ENCODE data around the gene DLD.

Gene DLD

GRCh38 chr7:107943018-107943417 is 52.0 kb downstream of the DLD start:
- H3K4me1 ChIP-seq (ENCODE audit: insufficient read depth, low read length), result no peaks in the 10 kb centered on the region
- H4K20me1 ChIP-seq (ENCODE audit: insufficient read depth, low read length), result no peaks in the 10 kb centered on the region
- H3K9ac ChIP-seq (ENCODE audit: low read depth, low read length), result no peak overlapping the region
- H2AFZ ChIP-seq (ENCODE audit: low read depth, low read length), result no peak overlapping the region
- ATAC-seq (ENCODE audit: insufficient read depth, low read depth) (no peak), DNase-seq (no peak)
- H3K79me2 ChIP-seq (ENCODE audit: insufficient read depth, low read length), result no peaks in the 10 kb centered on the region
- no peak overlapping the region for H3K4me3 ChIP-seq (ENCODE audit: low read depth in 1 of 2, low read length in 2 of 2)
- no peak overlapping the region for H3K4me2 ChIP-seq (ENCODE audit: insufficient read depth, low read length)
- peaks cover 10% of the 10 kb centered on the region; the same call in 1 of the 2 replicates for H3K36me3 ChIP-seq (ENCODE audit: insufficient read depth, low read length)
- no peaks in the 10 kb centered on the region for H3K27me3 ChIP-seq (ENCODE audit: insufficient read depth, low read length, poor library complexity)
- no peaks in the 10 kb centered on the region for H3K9me3 ChIP-seq (ENCODE audit: insufficient read depth, low read length, severe bottlenecking)
- no peak overlapping the region for H3K27ac ChIP-seq (ENCODE audit: low read length)
- TF ChIP-seq CTCF (IDR thresholded peaks at IDR 0.05; ENCODE audit: borderline replicate concordance, extremely low read depth, low read length, poor library complexity, severe bottlenecking) (no peak), EZH2 (IDR thresholded peaks at IDR 0.05; ENCODE audit: borderline replicate concordance, low read depth, low read length, severe bottlenecking) (no peak)

GRCh38 chr7:107944411-107945169 is 53.6 kb downstream of the DLD start:
- Histone ChIP-seq H3K4me1 (ENCODE audit: insufficient read depth, low read length) (no peaks in the 10 kb centered on the region), H3K27me3 (ENCODE audit: insufficient read depth, low read length, poor library complexity) (no peaks in the 10 kb centered on the region), H4K20me1 (ENCODE audit: insufficient read depth, low read length) (no peaks in the 10 kb centered on the region), H3K9me3 (ENCODE audit: insufficient read depth, low read length, severe bottlenecking) (no peaks in the 10 kb centered on the region), H3K36me3 (ENCODE audit: insufficient read depth, low read length) (peaks cover 5% of the 10 kb centered on the region; the same call in 1 of the 2 replicates), H2AFZ (ENCODE audit: low read depth, low read length) (no peak overlapping the region), H3K4me2 (ENCODE audit: insufficient read depth, low read length) (no peak overlapping the region), H3K9ac (ENCODE audit: low read depth, low read length) (no peak overlapping the region), H3K4me3 (ENCODE audit: low read depth in 1 of 2, low read length in 2 of 2) (no peak overlapping the region), H3K79me2 (ENCODE audit: insufficient read depth, low read length) (no peaks in the 10 kb centered on the region), H3K27ac (ENCODE audit: low read length) (no peak overlapping the region)
- no peak for ATAC-seq (ENCODE audit: insufficient read depth, low read depth)
- TF ChIP-seq CTCF (IDR thresholded peaks at IDR 0.05; ENCODE audit: borderline replicate concordance, extremely low read depth, low read length, poor library complexity, severe bottlenecking) (no peak), EZH2 (IDR thresholded peaks at IDR 0.05; ENCODE audit: borderline replicate concordance, low read depth, low read length, severe bottlenecking) (no peak)
- DNase-seq, result no peak

GRCh38 chr7:107945332-107945731 is 54.3 kb downstream of the DLD start:
- no peak overlapping the region for H2AFZ ChIP-seq (ENCODE audit: low read depth, low read length)
- no peak overlapping the region for H3K4me2 ChIP-seq (ENCODE audit: insufficient read depth, low read length)
- no peak overlapping the region for H3K9ac ChIP-seq (ENCODE audit: low read depth, low read length)
- H3K4me1 ChIP-seq (ENCODE audit: insufficient read depth, low read length), result no peaks in the 10 kb centered on the region
- DNase-seq (no peak), ATAC-seq (ENCODE audit: insufficient read depth, low read depth) (no peak)
- H3K9me3 ChIP-seq (ENCODE audit: insufficient read depth, low read length, severe bottlenecking), result no peaks in the 10 kb centered on the region
- H3K27ac ChIP-seq (ENCODE audit: low read length), result no peak overlapping the region
- TF ChIP-seq CTCF (IDR thresholded peaks at IDR 0.05; ENCODE audit: borderline replicate concordance, extremely low read depth, low read length, poor library complexity, severe bottlenecking) (no peak), EZH2 (IDR thresholded peaks at IDR 0.05; ENCODE audit: borderline replicate concordance, low read depth, low read length, severe bottlenecking) (no peak)
- no peaks in the 10 kb centered on the region for H3K79me2 ChIP-seq (ENCODE audit: insufficient read depth, low read length)
- H4K20me1 ChIP-seq (ENCODE audit: insufficient read depth, low read length), result no peaks in the 10 kb centered on the region
- H3K36me3 ChIP-seq (ENCODE audit: insufficient read depth, low read length), result no peaks in the 10 kb centered on the region; the same call in 1 of the 2 replicates
- no peak overlapping the region for H3K4me3 ChIP-seq (ENCODE audit: low read depth in 1 of 2, low read length in 2 of 2)
- H3K27me3 ChIP-seq (ENCODE audit: insufficient read depth, low read length, poor library complexity), result no peaks in the 10 kb centered on the region

Data from DND-41 (cell line).